ENCODE data around the gene NETO1. TPM values are rescaled to one million over a fixed set of nuclear protein-coding genes. Genes with fewer than 3 reads are reported as not detected.

NETO1 gene
- total RNA-seq, 2 experiments from 2014 or later, result not detected

DNA sequence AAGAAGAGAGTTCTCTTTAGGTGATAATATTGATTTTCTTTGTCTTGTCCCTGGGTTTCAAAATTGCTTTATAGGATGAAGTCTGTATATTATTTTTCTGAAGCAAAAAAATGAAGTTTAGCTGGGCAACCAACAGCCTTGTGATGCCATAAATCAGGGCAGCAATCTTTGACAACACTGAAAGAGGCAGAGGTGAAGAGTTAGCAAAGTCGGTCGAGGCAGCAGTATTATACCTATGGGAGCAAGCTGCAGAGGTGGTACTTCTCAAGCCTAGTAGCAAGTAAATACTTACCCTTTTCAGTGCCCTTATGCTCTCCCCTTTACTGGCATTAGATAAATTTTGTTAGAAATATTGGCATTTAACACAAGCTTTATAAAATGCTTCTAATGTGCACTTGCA lies 92.9 kb downstream of the NETO1 start:
- ATAC-seq (no peak), DNase-seq (no peak)
- no peaks in the 10 kb centered on the region for H3K27me3 Mint-ChIP-seq
- no peak overlapping the region for H3K27ac Mint-ChIP-seq
- H3K9me3 Mint-ChIP-seq (ENCODE audit: low read depth), result no peaks in the 10 kb centered on the region
- no peaks in the 10 kb centered on the region for H3K4me1 Mint-ChIP-seq
- no peaks in the 10 kb centered on the region for H3K36me3 Mint-ChIP-seq (ENCODE audit: low read depth)
- intact Hi-C loops (cut with DNase I, micrococcal nuclease), result no loop called here
- ChIA-PET CTCF (no interaction called here), POLR2A (no interaction called here)
- no peak overlapping the region for H3K4me3 Mint-ChIP-seq

DNA sequence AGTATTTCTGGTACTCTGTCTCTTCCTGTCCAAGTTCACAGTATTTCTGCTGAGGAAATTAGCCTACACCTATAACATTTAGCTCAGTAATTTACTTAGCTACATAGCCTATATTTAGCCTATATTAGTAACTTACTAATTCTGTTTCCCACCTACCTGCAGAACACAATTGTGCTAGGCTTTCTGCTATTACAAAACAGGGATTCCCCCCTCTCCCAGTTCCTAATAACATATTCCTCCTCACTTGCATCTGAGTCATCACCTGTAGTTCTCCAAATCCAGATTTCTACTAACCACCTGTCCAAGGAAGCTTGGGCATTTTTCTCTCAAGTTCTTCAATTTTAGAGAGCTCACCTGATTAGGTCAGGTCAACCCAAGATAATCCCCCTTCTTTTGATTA lies 94.9 kb downstream of the NETO1 start:
- DNase-seq, result no peak
- ATAC-seq, result no peak
- intact Hi-C loops (cut with DNase I, micrococcal nuclease), result no loop called here
- no peaks in the 10 kb centered on the region for H3K4me1 Mint-ChIP-seq
- CTCF ChIA-PET, result no interaction called here
- no peaks in the 10 kb centered on the region for H3K36me3 Mint-ChIP-seq (ENCODE audit: low read depth)
- POLR2A ChIA-PET, result no interaction called here
- no peaks in the 10 kb centered on the region for H3K9me3 Mint-ChIP-seq (ENCODE audit: low read depth)
- no peak overlapping the region for H3K27ac Mint-ChIP-seq
- H3K27me3 Mint-ChIP-seq, result no peaks in the 10 kb centered on the region
- no peak overlapping the region for H3K4me3 Mint-ChIP-seq

DNA sequence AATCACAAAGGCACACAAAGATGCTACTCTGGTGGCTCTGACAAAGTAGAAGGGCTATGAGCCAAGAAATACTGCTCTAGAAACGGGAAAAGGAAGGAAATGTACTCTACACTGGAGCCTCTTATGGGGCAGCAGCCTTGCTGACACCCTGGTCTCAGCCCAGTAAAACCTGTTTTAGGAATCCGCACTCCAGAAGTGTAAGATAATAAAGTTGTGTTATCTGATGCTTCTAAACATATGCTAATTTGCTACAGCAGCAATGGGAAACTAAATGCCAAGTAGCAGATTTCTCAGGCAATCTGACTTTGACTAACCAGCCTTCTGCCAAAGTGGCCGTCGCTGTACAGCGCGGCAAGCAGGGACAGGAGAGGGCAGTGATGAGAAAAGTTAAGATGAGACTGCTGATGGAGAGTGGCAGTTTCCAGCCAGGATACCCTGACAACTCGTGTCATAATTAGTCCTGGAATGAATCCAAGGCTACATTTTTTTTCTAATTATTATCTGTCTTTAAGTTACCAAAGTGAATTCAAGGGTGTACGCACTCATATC lies 99.0 kb downstream of the NETO1 start:
- intact Hi-C loops (cut with DNase I, micrococcal nuclease), result loop anchor here in 1 of 2 experiments (10.0 kb wide), 1 partner anchor 366 kb away; no protein-coding TSS in a partner anchor
- DNase-seq (no peak), ATAC-seq (no peak)
- H3K4me1 Mint-ChIP-seq, result no peaks in the 10 kb centered on the region
- H3K27me3 Mint-ChIP-seq, result no peaks in the 10 kb centered on the region
- ChIA-PET CTCF (no interaction called here), POLR2A (no interaction called here)
- H3K27ac Mint-ChIP-seq, result no peak overlapping the region
- H3K9me3 Mint-ChIP-seq (ENCODE audit: low read depth), result no peaks in the 10 kb centered on the region
- no peak overlapping the region for H3K4me3 Mint-ChIP-seq
- no peaks in the 10 kb centered on the region for H3K36me3 Mint-ChIP-seq (ENCODE audit: low read depth)

GRCh38 chr18:72762515-72763122 lies 105.2 kb downstream of the NETO1 start:
- Mint-ChIP-seq H3K4me1 (no peaks in the 10 kb centered on the region), H3K27ac (no peak overlapping the region), H3K4me3 (no peak overlapping the region), H3K36me3 (ENCODE audit: low read depth) (no peaks in the 10 kb centered on the region), H3K9me3 (ENCODE audit: low read depth) (no peaks in the 10 kb centered on the region), H3K27me3 (peaks cover 2% of the 10 kb centered on the region)
- CTCF ChIA-PET, result interaction anchor here (0.6 to 2.2 kb wide), 7 partner anchors 9 to 1168 kb away, joined by 3 to 16 read pairs (median 3); no protein-coding TSS in a partner anchor
- POLR2A ChIA-PET, result interaction anchor here (0.6 kb wide), 1 partner anchor 686 kb away, joined by 3 read pairs; no protein-coding TSS in a partner anchor
- no peak for DNase-seq
- ATAC-seq, result no peak
- intact Hi-C loops (cut with DNase I, micrococcal nuclease), result loop anchor here (1.0 to 10.0 kb wide), 6 partner anchors 372 to 1580 kb away; no protein-coding TSS in a partner anchor

DNA sequence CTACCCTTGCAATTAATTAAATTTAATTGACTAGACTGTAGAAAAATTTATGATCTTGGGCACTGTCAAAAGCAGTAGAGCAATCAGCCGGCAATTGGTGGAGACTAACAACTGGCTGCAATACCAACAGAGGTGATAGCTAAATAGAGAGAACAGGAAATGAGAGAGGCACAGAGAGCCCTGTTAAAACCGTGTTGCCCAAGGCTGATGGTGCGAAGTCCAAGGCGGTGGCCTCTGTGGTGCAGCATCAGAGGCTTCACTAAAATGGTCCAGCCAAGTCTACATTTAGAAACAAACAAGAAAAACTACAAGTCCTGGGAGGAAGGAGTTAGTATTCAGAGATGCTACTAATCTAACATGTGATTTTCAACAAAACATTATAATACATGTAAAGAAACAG lies 115.6 kb downstream of the NETO1 start:
- ChIA-PET POLR2A (no interaction called here), CTCF (no interaction called here)
- no peaks in the 10 kb centered on the region for H3K27me3 Mint-ChIP-seq

DNA sequence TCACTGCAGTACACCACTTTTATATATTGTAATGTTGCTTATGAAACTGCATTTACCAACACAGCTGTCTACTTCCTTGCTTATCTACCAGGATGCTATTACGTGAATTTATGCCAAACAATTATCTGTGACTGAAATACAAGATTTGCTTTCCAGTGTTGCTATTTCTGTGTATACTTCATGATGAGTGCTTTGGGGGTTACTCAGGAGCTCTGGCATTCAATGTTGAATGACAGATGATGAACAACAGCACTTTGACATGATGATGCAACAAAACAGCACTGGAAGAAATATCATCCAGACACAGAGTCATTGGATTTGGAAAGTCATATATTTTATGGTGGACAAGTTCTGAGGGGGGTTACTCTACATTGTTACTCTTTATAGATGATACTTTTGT lies 125.8 kb downstream of the NETO1 start:
- Mint-ChIP-seq H3K4me1 (no peaks in the 10 kb centered on the region), H3K27me3 (peaks cover 5% of the 10 kb centered on the region), H3K27ac (no peak overlapping the region), H3K4me3 (no peak overlapping the region), H3K36me3 (ENCODE audit: low read depth) (no peaks in the 10 kb centered on the region), H3K9me3 (ENCODE audit: low read depth) (no peaks in the 10 kb centered on the region)
- DNase-seq (no peak), ATAC-seq (no peak)
- ChIA-PET POLR2A (no interaction called here), CTCF (no interaction called here)
- intact Hi-C loops (cut with DNase I, micrococcal nuclease), result no loop called here

More for the DNA sequence above, 115.6 kb downstream of the NETO1 start:
- no peaks in the 10 kb centered on the region for H3K9me3 Mint-ChIP-seq (ENCODE audit: low read depth)
- H3K36me3 Mint-ChIP-seq (ENCODE audit: low read depth), result no peaks in the 10 kb centered on the region
- H3K4me3 Mint-ChIP-seq, result no peak overlapping the region
- ATAC-seq (no peak), DNase-seq (no peak)
- intact Hi-C loops (cut with DNase I, micrococcal nuclease), result no loop called here
- no peak overlapping the region for H3K27ac Mint-ChIP-seq
- no peaks in the 10 kb centered on the region for H3K4me1 Mint-ChIP-seq

DNA sequence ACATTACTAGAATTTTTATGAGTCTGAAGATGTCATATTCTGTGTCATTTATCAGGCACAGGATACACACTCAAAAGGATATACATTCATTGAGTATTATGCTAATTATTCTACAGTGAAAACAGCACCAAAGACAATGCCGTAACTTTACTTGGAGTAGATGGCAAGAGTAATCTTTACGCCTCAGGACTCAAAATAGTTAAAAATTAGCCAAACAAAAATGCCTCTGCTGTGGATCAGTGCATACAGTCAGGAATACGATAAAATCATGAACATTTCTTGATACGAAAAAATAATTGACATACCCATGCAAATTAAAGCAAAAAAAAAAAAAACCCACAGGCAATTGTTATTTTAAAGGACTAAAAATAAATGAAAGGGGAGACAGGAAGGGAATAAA lies 129.7 kb downstream of the NETO1 start:
- ChIA-PET POLR2A (no interaction called here), CTCF (no interaction called here)
- H3K27me3 Mint-ChIP-seq, result peaks cover 5% of the 10 kb centered on the region
- ATAC-seq (no peak), DNase-seq (no peak)
- no peaks in the 10 kb centered on the region for H3K9me3 Mint-ChIP-seq (ENCODE audit: low read depth)
- intact Hi-C loops (cut with DNase I, micrococcal nuclease), result no loop called here
- H3K4me1 Mint-ChIP-seq, result no peaks in the 10 kb centered on the region
- no peak overlapping the region for H3K27ac Mint-ChIP-seq
- no peaks in the 10 kb centered on the region for H3K36me3 Mint-ChIP-seq (ENCODE audit: low read depth)
- H3K4me3 Mint-ChIP-seq, result no peak overlapping the region

DNA sequence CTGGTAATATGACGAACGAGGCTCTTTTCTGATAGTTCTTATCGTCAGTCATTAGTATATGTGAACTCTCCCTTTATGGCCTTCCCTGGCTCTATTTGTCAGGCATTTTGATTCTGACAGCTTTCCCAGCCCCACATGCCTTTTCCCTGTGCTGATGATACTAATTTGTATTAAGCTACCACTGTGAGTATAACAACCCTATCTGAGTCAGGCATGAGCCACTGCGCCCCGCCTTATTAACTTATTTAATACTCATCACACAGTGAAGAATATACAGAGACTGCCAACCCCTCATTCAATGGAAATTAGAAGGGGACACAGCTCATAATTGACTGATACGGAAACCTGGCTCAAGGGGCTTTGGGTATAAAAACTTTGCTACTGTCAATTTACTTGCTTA lies 140.0 kb downstream of the NETO1 start:
- H3K4me3 Mint-ChIP-seq, result no peak overlapping the region
- POLR2A ChIA-PET, result no interaction called here
- H3K9me3 Mint-ChIP-seq (ENCODE audit: low read depth), result peaks cover 2% of the 10 kb centered on the region
- H3K27ac Mint-ChIP-seq, result no peak overlapping the region
- no peak for ATAC-seq
- DNase-seq, result no peak
- intact Hi-C loops (cut with DNase I, micrococcal nuclease), result no loop called here
- H3K36me3 Mint-ChIP-seq (ENCODE audit: low read depth), result no peaks in the 10 kb centered on the region
- H3K4me1 Mint-ChIP-seq, result no peaks in the 10 kb centered on the region
- H3K27me3 Mint-ChIP-seq, result no peaks in the 10 kb centered on the region
- CTCF ChIA-PET, result no interaction called here

DNA sequence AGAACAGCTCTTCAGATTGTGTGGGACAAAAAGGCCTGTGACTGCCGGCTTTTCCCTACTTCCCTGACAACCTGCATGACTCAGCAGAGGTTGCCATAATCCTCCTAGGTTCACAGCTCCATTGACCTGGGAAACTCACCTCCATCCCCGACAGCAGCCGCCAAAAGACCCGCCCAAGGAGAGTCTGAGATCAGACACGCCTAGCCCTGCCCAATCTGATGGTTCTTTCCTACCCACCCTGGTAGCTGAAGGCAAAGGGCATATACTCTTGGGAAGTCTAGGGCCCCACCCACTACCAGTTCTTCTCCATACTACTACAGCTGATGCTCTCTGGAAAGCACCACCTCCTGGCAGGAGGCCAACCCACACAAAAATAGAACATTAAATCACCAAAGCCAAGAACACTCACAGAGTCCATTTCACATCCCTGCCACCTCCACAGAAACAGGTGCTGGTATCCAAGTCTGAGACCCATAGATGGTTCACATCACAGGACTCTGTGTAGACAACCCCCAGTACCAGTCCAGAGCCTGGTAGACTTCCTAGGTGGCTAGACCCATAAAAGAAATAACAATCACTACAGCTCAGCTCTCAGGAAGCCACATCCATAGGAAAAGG lies 140.6 kb downstream of the NETO1 start:
- H3K27me3 Mint-ChIP-seq, result no peaks in the 10 kb centered on the region
- peaks cover 4% of the 10 kb centered on the region for H3K9me3 Mint-ChIP-seq (ENCODE audit: low read depth)
- DNase-seq (no peak), ATAC-seq (no peak)
- H3K4me3 Mint-ChIP-seq, result no peak overlapping the region
- intact Hi-C loops (cut with DNase I, micrococcal nuclease), result no loop called here
- CTCF ChIA-PET, result no interaction called here
- no peak overlapping the region for H3K27ac Mint-ChIP-seq
- no peaks in the 10 kb centered on the region for H3K4me1 Mint-ChIP-seq
- no peaks in the 10 kb centered on the region for H3K36me3 Mint-ChIP-seq (ENCODE audit: low read depth)
- POLR2A ChIA-PET, result no interaction called here

DNA sequence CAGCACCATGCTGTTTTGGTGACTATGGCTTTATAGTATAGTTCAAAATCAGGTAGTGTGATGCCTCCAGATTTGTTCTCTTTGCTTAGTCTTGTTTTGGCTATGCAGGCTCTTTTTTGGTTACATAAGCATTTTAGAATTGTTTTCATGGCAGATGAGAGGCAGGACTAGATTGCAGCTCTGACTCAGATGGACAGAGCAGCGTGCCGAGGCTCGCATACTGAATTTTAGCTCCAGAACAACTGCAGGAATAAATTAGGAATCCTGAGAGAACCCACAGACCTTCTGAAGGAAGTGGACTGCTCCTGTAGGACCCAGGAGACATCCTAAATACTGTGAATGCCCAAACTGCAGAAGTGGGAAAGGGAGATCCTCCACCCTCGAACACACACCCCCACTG lies 141.6 kb downstream of the NETO1 start:
- Mint-ChIP-seq H3K27ac (no peak overlapping the region), H3K27me3 (no peaks in the 10 kb centered on the region), H3K4me3 (no peak overlapping the region), H3K4me1 (no peaks in the 10 kb centered on the region), H3K36me3 (ENCODE audit: low read depth) (no peaks in the 10 kb centered on the region), H3K9me3 (ENCODE audit: low read depth) (peaks cover 5% of the 10 kb centered on the region)
- ATAC-seq (no peak), DNase-seq (no peak)
- CTCF ChIA-PET, result no interaction called here
- intact Hi-C loops (cut with DNase I, micrococcal nuclease), result no loop called here
- POLR2A ChIA-PET, result no interaction called here

- ChIA-PET CTCF (no interaction called here), POLR2A (no interaction called here)
- intact Hi-C loops (cut with DNase I, micrococcal nuclease), result no loop called here
- no peaks in the 10 kb centered on the region for H3K36me3 Mint-ChIP-seq (ENCODE audit: low read depth)
- no peak overlapping the region for H3K4me3 Mint-ChIP-seq
- H3K9me3 Mint-ChIP-seq (ENCODE audit: low read depth), result peaks cover 3% of the 10 kb centered on the region
- no peak for ATAC-seq
- no peak overlapping the region for H3K27ac Mint-ChIP-seq
- H3K4me1 Mint-ChIP-seq, result no peaks in the 10 kb centered on the region
- no peak for DNase-seq
- no peaks in the 10 kb centered on the region for H3K27me3 Mint-ChIP-seq
These were observed 146.5 kb downstream of the NETO1 start for GRCh38 chr18:72721330-72721729.

DNA sequence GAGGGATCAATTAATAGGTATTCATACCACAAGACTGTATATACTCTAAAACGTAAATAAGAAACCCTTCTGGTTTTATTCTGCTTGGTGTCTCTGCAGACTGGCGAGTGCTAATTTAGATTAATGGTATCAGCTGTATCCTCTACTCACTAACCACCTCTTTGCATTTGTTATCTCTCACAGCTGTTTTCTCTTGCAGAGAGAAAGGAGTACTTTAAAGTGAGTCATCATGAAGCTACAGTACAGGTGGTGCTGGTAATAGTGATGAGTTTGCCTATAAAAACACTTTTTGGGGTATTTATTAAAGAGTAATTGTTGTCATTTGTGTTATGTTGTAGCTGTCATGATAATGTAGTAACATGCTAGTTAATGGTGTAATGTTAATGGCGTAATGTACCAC lies 147.7 kb downstream of the NETO1 start:
- H3K9me3 Mint-ChIP-seq (ENCODE audit: low read depth), result peaks cover 3% of the 10 kb centered on the region
- no peaks in the 10 kb centered on the region for H3K36me3 Mint-ChIP-seq (ENCODE audit: low read depth)
- CTCF ChIA-PET, result interaction anchor here (0.6 kb wide), 1 partner anchor 1146 kb away, joined by 3 read pairs; no protein-coding TSS in a partner anchor
- intact Hi-C loops (cut with DNase I, micrococcal nuclease), result no loop called here
- ATAC-seq (no peak), DNase-seq (no peak)
- POLR2A ChIA-PET, result no interaction called here
- no peaks in the 10 kb centered on the region for H3K4me1 Mint-ChIP-seq
- H3K4me3 Mint-ChIP-seq, result no peak overlapping the region
- H3K27me3 Mint-ChIP-seq, result no peaks in the 10 kb centered on the region
- H3K27ac Mint-ChIP-seq, result no peak overlapping the region
